Small intestine (tissue), 7 donors: Measurements from ENCODE around the gene WAS. TPM values are rescaled to one million over a fixed set of nuclear protein-coding genes. Genes with fewer than 3 reads are reported as not detected.

Experiments
- DNase-seq, 2 donors: peaks; one replicate each; pipeline versions ENCODE4 v3.0.0 to v3.0.0-alpha.2; 2013
- FAIRE-seq: peaks from 2 replicates; lab custom pipeline; 2012; peaks lifted over from hg19 to GRCh38; lab: Jason Lieb, UNC
- H3K27ac ChIP-seq, 3 donors: one replicate each; pipeline ENCODE4 v1.5.1; 2013; ENCODE audit warnings: low read length in 2 of 3, mild to moderate bottlenecking in 2 of 3, control low read depth in 1 of 3, inconsistent platforms in 1 of 3, low read depth in 1 of 3, moderate library complexity in 1 of 3
- H3K27me3 ChIP-seq, 3 donors: one replicate each; pipeline ENCODE4 v1.6.1; 2013; ENCODE audit warnings: low read length in 3 of 3, inconsistent platforms in 1 of 3; ENCODE audit not compliant: control insufficient read depth in 3 of 3, insufficient read depth in 3 of 3
- H3K36me3 ChIP-seq, 3 donors: one replicate each; pipeline ENCODE4 v1.6.1; 2013; ENCODE audit warnings: low read length in 3 of 3, inconsistent platforms in 1 of 3, low read depth in 1 of 3, mild to moderate bottlenecking in 1 of 3, moderate library complexity in 1 of 3; ENCODE audit not compliant: control insufficient read depth in 3 of 3, insufficient read depth in 2 of 3
- H3K4me1 ChIP-seq, 3 donors: one replicate each; pipeline ENCODE4 v1.6.1; 2013; ENCODE audit warnings: low read length in 2 of 3, inconsistent platforms in 1 of 3, low read depth in 1 of 3, mild to moderate bottlenecking in 1 of 3, moderate library complexity in 1 of 3; ENCODE audit not compliant: control insufficient read depth in 3 of 3, insufficient read depth in 2 of 3
- H3K4me3 ChIP-seq, 3 donors: one replicate each; pipeline ENCODE4 v1.5.1; 2013; ENCODE audit warnings: low read length in 3 of 3, control low read depth in 1 of 3, inconsistent platforms in 1 of 3, low read depth in 1 of 3, mild to moderate bottlenecking in 1 of 3, moderate library complexity in 1 of 3
- H3K9me3 ChIP-seq, 2 donors: one replicate each; pipeline ENCODE4 v1.6.1; 2013; ENCODE audit warnings: low read depth in 1 of 2, low read length in 1 of 2; ENCODE audit not compliant: control insufficient read depth in 2 of 2, insufficient read depth in 1 of 2
- WGBS, 3 donors: extraction: QIAGEN DNeasy Blood & Tissue Kit; methylation state at CpG; one replicate each; pipeline ENCODE4 v1.1.7; 2013; 5-methylcytosine and 5-hydroxymethylcytosine counted together
- polyA plus RNA-seq, 4 donors: library from polyadenylated mRNA; stranded (reverse) in 3 of 4; unstranded in 1 of 4; fragments of 200-250 nt in 3 of 4; fragments of 120-200 nt in 1 of 4; gene quantifications; one replicate each; pipeline versions ENCODE4 v1.2.1 to v1.2.3, GENCODE V29; 2013
- donor health status: healthy with polysubstance abuse.
- donor health status: control.
- donor health status: control.
- donor health status: Bipolar disorder and iron deficiency.
- donor health status: healthy.

WAS gene
- polyA plus RNA-seq, 4 donors: 1.1 to 6.2 (median 4.8) TPM

DNA sequence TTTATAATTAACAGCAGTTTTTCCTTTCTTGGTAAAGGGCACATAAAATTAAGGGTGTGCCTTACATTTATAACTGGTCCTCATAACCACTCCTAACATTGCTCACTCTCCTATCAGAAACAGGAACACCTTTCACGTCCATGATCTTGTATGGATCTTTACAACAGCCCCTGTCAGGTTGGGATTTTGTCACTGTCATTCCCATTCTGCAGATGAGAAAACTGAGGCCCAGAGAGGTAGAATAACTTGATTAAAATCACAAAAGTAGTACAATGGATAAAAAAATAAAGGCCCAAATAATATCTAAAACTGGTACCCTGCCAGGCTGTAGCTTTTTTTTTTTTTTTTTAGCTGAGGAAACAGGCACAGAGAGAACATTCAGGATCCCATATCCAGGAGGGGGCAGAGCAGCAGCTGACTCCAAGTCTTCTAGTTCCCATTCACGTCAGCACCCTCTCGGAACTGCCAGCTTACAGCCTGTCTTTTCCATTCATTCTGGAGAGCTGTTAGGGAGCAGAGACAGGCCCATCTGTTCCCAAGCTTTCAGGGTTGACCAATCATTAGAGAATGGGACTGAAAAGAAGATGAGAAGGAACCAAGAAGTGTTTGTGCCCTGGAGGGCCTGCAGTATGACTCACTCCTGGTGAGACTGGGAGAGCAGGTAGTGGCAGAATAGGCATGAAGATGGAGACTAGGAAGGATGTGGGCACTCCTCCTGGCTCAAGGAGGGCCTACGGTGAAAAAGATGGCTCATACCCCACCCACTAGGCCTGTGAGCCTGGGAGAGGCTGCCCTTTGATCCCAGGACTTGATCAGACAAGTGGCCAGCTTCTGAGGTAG, 20.3 kb downstream of the WAS start:
- no peak for FAIRE-seq
- peak overlapping the region in 1 of 3 donors; percentile 67 for H3K27ac ChIP-seq
- WGBS, 3 donors: 32 to 57% (median 40%) methylated on average over 4 of the region's 4 CpGs
- no peak overlapping the region for H3K4me3 ChIP-seq
- no peaks in the 10 kb centered on the region for H3K27me3 ChIP-seq
- DNase-seq: peak; percentile 11 to 57
- H3K9me3 ChIP-seq: no peaks in the 10 kb centered on the region
- peaks cover 0 to 47% (median 2%) of the 10 kb centered on the region in 3 donors for H3K36me3 ChIP-seq
- H3K4me1 ChIP-seq: peaks cover 0 to 4% (median 0%) of the 10 kb centered on the region in 3 donors

DNA sequence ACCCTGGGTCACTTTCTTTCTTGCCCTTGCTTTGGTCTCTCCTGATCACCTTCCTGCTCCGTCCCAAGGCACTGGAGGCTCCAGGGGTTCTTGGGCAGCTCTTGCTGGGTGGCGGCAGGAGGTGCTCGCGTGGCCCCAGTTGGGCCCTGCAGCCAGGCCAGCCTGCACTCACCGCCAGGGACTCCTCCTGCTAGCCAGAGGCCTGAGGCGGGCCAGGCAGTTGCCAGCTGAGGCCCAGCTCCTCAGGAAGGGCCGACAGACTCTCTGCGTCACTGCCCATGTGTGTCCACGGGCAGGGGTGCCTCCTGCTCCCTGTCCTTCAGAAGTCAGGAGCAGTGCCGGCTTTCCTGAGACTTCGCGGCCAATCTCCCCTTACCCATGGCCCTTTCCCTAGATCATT, 22.3 kb downstream of the WAS start:
- H3K4me1 ChIP-seq: peaks cover 0 to 4% (median 0%) of the 10 kb centered on the region in 3 donors
- H3K27ac ChIP-seq: no peak overlapping the region
- H3K9me3 ChIP-seq: no peaks in the 10 kb centered on the region
- DNase-seq (no peak), FAIRE-seq (no peak)
- peaks cover 0 to 35% (median 0%) of the 10 kb centered on the region in 3 donors for H3K36me3 ChIP-seq
- H3K27me3 ChIP-seq: no peaks in the 10 kb centered on the region
- no peak overlapping the region for H3K4me3 ChIP-seq
- 88 to 94% (median 92%) methylated on average over 8 to 12 of the region's 12 CpGs for WGBS, 3 donors

- WGBS, 3 donors: 94 to 97% (median 96%) methylated on average over 6 to 7 of the region's 7 CpGs
- DNase-seq: no peak
- peaks cover 0 to 3% (median 0%) of the 10 kb centered on the region in 3 donors for H3K4me1 ChIP-seq
- no peak for FAIRE-seq
- H3K4me3 ChIP-seq: no peak overlapping the region
- H3K36me3 ChIP-seq: peaks cover 0 to 17% (median 0%) of the 10 kb centered on the region in 3 donors
- H3K27me3 ChIP-seq: no peaks in the 10 kb centered on the region
- no peaks in the 10 kb centered on the region for H3K9me3 ChIP-seq
- H3K27ac ChIP-seq: no peak overlapping the region
Measured at GRCh38 chrX:48709522-48710112, 26.0 kb downstream of the WAS start.

- WGBS, 3 donors: 63 to 88% (median 84%) methylated on average over 9 of the region's 9 CpGs
- no peak for FAIRE-seq
- Histone ChIP-seq H3K9me3 (no peaks in the 10 kb centered on the region), H3K4me3 (no peak overlapping the region), H3K4me1 (peaks cover 0 to 3% (median 0%) of the 10 kb centered on the region in 3 donors), H3K27ac (peak overlapping the region in 1 of 3 donors; percentile 60), H3K36me3 (peaks cover 0 to 8% (median 0%) of the 10 kb centered on the region in 3 donors), H3K27me3 (no peaks in the 10 kb centered on the region)
- no peak for DNase-seq
Measured at GRCh38 chrX:48711162-48711928, 27.7 kb downstream of the WAS start.

- H3K4me3 ChIP-seq: no peak overlapping the region
- DNase-seq: peak; percentile 2 to 23
- no peaks in the 10 kb centered on the region for H3K9me3 ChIP-seq
- WGBS, 3 donors: 52 to 76% (median 63%) methylated on average over 7 of the region's 7 CpGs
- H3K27ac ChIP-seq: peak overlapping the region in 2 of 3 donors; percentile 9 to 60
- H3K27me3 ChIP-seq: no peaks in the 10 kb centered on the region
- H3K36me3 ChIP-seq: peaks cover 0 to 3% (median 0%) of the 10 kb centered on the region in 3 donors
- no peak for FAIRE-seq
- peaks cover 0 to 3% (median 0%) of the 10 kb centered on the region in 3 donors for H3K4me1 ChIP-seq
Measured at GRCh38 chrX:48711929-48712505, 28.4 kb downstream of the WAS start.

- H3K4me1 ChIP-seq: peaks cover 0 to 3% (median 0%) of the 10 kb centered on the region in 3 donors
- H3K27ac ChIP-seq: peak overlapping the region in 1 of 3 donors; percentile 70
- H3K4me3 ChIP-seq: no peak overlapping the region
- H3K27me3 ChIP-seq: no peaks in the 10 kb centered on the region
- FAIRE-seq (no peak), DNase-seq (peak in 1 of 2 donors; percentile 23)
- 61 to 85% (median 76%) methylated on average over 2 of the region's 2 CpGs for WGBS, 3 donors
- H3K36me3 ChIP-seq: no peaks in the 10 kb centered on the region
- no peaks in the 10 kb centered on the region for H3K9me3 ChIP-seq
Measured at GRCh38 chrX:48713847-48714246, 30.2 kb downstream of the WAS start.

- no peaks in the 10 kb centered on the region for H3K9me3 ChIP-seq
- WGBS, 3 donors: 59 to 75% (median 69%) methylated on average over 5 of the region's 5 CpGs
- peaks cover 0 to 3% (median 0%) of the 10 kb centered on the region in 3 donors for H3K4me1 ChIP-seq
- H3K4me3 ChIP-seq: no peak overlapping the region
- H3K27ac ChIP-seq: peak overlapping the region in 1 of 3 donors; percentile 58
- DNase-seq: no peak
- no peak for FAIRE-seq
- H3K27me3 ChIP-seq: no peaks in the 10 kb centered on the region
- H3K36me3 ChIP-seq: no peaks in the 10 kb centered on the region
Measured at GRCh38 chrX:48714573-48714972, 31.0 kb downstream of the WAS start.

GRCh38 chrX:48715072-48715471, 31.5 kb downstream of the WAS start:
- H3K36me3 ChIP-seq: no peaks in the 10 kb centered on the region
- no peak overlapping the region for H3K4me3 ChIP-seq
- H3K27ac ChIP-seq: peak overlapping the region in 1 of 3 donors; percentile 58
- peaks cover 0 to 3% (median 0%) of the 10 kb centered on the region in 3 donors for H3K4me1 ChIP-seq
- no peaks in the 10 kb centered on the region for H3K9me3 ChIP-seq
- WGBS, 3 donors: 65 to 82% (median 70%) methylated on average over 2 of the region's 2 CpGs
- H3K27me3 ChIP-seq: no peaks in the 10 kb centered on the region
- DNase-seq (no peak), FAIRE-seq (no peak)
